ENCODE results near the gene ZNF275. TPM values are rescaled to one million over a fixed set of nuclear protein-coding genes. Genes with fewer than 3 reads are reported as not detected.

Gene ZNF275
- total RNA-seq, 1 donor from 2014 or later, result 8.5 TPM

DNA sequence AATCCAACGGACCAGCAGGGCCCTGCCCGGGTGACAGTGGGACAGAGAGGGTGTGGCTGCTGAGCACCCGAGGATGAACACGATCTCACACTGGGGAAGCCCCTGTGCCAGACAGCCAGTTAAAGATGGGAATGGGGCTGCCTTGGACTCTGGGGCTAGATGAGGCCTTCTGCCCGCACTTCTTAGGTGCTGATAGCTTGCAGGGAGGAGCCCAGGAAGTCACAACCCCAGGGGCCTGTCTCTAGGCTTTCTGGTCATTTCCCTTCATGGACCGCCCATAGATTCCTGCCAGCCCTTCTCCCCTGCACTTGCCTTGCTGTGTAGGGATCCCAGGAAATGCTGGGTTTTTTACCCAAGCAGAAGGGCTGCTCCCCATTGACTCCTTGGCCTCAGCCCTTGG lies 6.2 kb downstream of the ZNF275 start:
- no peaks in the 10 kb centered on the region for H3K9me3 Mint-ChIP-seq (ENCODE audit: unreplicated experiment)
- no peak overlapping the region for H3K4me3 Mint-ChIP-seq (ENCODE audit: unreplicated experiment)
- H3K36me3 Mint-ChIP-seq (ENCODE audit: unreplicated experiment), result no peaks in the 10 kb centered on the region
- H3K4me1 Mint-ChIP-seq (ENCODE audit: low read depth, unreplicated experiment), result no peaks in the 10 kb centered on the region
- H3K27ac Mint-ChIP-seq (ENCODE audit: unreplicated experiment), result no peak overlapping the region
- peaks cover 3% of the 10 kb centered on the region for H3K27me3 Mint-ChIP-seq (ENCODE audit: unreplicated experiment)
- DNase-seq, result no peak
- TF ChIP-seq, protein P1, sequence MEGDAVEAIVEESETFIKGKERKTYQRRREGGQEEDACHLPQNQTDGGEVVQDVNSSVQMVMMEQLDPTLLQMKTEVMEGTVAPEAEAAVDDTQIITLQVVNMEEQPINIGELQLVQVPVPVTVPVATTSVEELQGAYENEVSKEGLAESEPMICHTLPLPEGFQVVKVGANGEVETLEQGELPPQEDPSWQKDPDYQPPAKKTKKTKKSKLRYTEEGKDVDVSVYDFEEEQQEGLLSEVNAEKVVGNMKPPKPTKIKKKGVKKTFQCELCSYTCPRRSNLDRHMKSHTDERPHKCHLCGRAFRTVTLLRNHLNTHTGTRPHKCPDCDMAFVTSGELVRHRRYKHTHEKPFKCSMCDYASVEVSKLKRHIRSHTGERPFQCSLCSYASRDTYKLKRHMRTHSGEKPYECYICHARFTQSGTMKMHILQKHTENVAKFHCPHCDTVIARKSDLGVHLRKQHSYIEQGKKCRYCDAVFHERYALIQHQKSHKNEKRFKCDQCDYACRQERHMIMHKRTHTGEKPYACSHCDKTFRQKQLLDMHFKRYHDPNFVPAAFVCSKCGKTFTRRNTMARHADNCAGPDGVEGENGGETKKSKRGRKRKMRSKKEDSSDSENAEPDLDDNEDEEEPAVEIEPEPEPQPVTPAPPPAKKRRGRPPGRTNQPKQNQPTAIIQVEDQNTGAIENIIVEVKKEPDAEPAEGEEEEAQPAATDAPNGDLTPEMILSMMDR (IDR thresholded peaks at IDR 0.05; ENCODE audit: partially characterized antibody, unreplicated experiment), result no peak

- Mint-ChIP-seq H3K27me3 (ENCODE audit: unreplicated experiment) (peaks cover 2% of the 10 kb centered on the region), H3K4me3 (ENCODE audit: unreplicated experiment) (no peak overlapping the region), H3K9me3 (ENCODE audit: unreplicated experiment) (no peaks in the 10 kb centered on the region)
Measured at GRCh38 chrX:153342762-153343558, 9.0 kb downstream of the ZNF275 start.

DNA sequence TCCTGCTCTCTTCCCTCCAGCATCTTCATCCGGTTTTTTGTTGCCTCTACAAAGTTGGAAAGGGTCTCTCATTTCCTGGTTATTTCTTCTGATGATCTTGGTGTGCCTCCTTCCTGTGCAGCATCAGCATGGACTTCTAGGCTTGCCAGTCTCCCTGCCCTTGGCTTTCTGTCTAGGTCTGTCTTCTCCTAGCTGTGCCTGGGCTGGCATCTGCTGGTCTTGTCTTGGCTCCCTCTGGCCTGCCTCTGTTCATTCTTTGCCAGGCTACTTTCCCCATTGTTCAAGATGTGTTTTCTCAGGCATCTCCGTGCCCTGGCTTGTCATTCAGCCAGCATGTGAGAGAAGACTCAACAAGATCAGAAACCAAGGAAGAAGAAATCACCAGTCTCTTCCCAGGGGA lies 9.7 kb downstream of the ZNF275 start:
- H3K36me3 Mint-ChIP-seq (ENCODE audit: unreplicated experiment), result no peaks in the 10 kb centered on the region
- H3K27me3 Mint-ChIP-seq (ENCODE audit: unreplicated experiment), result peaks cover 2% of the 10 kb centered on the region
- peaks cover 1% of the 10 kb centered on the region for H3K9me3 Mint-ChIP-seq (ENCODE audit: unreplicated experiment)
- no peak for DNase-seq
- TF ChIP-seq, protein P1 (IDR thresholded peaks at IDR 0.05; ENCODE audit: partially characterized antibody, unreplicated experiment), result no peak
- no peak overlapping the region for H3K4me3 Mint-ChIP-seq (ENCODE audit: unreplicated experiment)
- no peak overlapping the region for H3K27ac Mint-ChIP-seq (ENCODE audit: unreplicated experiment)
- H3K4me1 Mint-ChIP-seq (ENCODE audit: low read depth, unreplicated experiment), result no peaks in the 10 kb centered on the region

More at GRCh38 chrX:153342762-153343558, 9.0 kb downstream of the ZNF275 start:
- Mint-ChIP-seq H3K4me1 (ENCODE audit: low read depth, unreplicated experiment) (no peaks in the 10 kb centered on the region), H3K27ac (ENCODE audit: unreplicated experiment) (no peak overlapping the region), H3K36me3 (ENCODE audit: unreplicated experiment) (no peaks in the 10 kb centered on the region)
- TF ChIP-seq, protein P1 (IDR thresholded peaks at IDR 0.05; ENCODE audit: partially characterized antibody, unreplicated experiment), result no peak
- no peak for DNase-seq

DNA sequence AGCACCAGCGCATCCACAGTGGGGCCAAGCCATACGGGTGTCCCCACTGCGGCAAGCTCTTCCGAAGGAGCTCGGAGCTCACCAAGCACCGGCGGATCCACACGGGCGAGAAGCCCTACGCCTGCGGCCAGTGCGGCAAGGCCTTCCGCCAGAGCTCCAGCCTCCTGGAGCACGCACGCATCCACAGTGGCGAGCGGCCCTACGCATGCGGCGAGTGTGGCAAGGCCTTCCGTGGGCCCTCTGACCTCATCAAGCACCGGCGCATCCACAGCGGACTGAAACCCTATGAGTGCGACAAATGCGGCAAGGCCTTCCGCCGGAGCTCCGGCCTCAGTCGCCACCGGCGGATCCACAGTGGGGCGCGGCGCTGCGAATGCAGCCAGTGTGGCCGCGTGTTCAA lies 13.6 kb downstream of the ZNF275 start:
- DNase-seq, result no peak
- H3K27ac Mint-ChIP-seq (ENCODE audit: unreplicated experiment), result no peak overlapping the region
- H3K4me1 Mint-ChIP-seq (ENCODE audit: low read depth, unreplicated experiment), result no peaks in the 10 kb centered on the region
- H3K9me3 Mint-ChIP-seq (ENCODE audit: unreplicated experiment), result peaks cover 1% of the 10 kb centered on the region
- H3K27me3 Mint-ChIP-seq (ENCODE audit: unreplicated experiment), result no peaks in the 10 kb centered on the region
- H3K4me3 Mint-ChIP-seq (ENCODE audit: unreplicated experiment), result no peak overlapping the region
- H3K36me3 Mint-ChIP-seq (ENCODE audit: unreplicated experiment), result peaks cover 5% of the 10 kb centered on the region
- TF ChIP-seq, protein P1 (IDR thresholded peaks at IDR 0.05; ENCODE audit: partially characterized antibody, unreplicated experiment), result no peak

- TF ChIP-seq, protein P1 (IDR thresholded peaks at IDR 0.05; ENCODE audit: partially characterized antibody, unreplicated experiment), result no peak
- no peak for DNase-seq
- peaks cover 1% of the 10 kb centered on the region for H3K9me3 Mint-ChIP-seq (ENCODE audit: unreplicated experiment)
- peaks cover 6% of the 10 kb centered on the region for H3K36me3 Mint-ChIP-seq (ENCODE audit: unreplicated experiment)
- no peaks in the 10 kb centered on the region for H3K27me3 Mint-ChIP-seq (ENCODE audit: unreplicated experiment)
- H3K4me3 Mint-ChIP-seq (ENCODE audit: unreplicated experiment), result no peak overlapping the region
- H3K27ac Mint-ChIP-seq (ENCODE audit: unreplicated experiment), result no peak overlapping the region
- no peaks in the 10 kb centered on the region for H3K4me1 Mint-ChIP-seq (ENCODE audit: low read depth, unreplicated experiment)
Measured at GRCh38 chrX:153348421-153348820, 14.5 kb downstream of the ZNF275 start.
